Mesenteric fat pad (tissue), 1 donor: ENCODE measurements around the gene ADORA2A. TPM values are rescaled to one million over a fixed set of nuclear protein-coding genes. Genes with fewer than 3 reads are reported as not detected.
"Not testable (repeated sequence)": the region's sequence is repeated elsewhere in the genome, so short reads cannot be mapped to it uniquely, and the experiment has no call there.

Experiments used
- DNase-seq: peaks from one replicate; pipeline ENCODE4 v3.0.0-alpha.2; 2020; ENCODE audit warnings: low spot score
- total RNA-seq: library from RNA; stranded (reverse); fragmentation: NEBNext Ultra II Directional; extraction: Animal tissue kit (Norgen Biotek cat#: 25700); gene quantifications from one replicate; pipeline ENCODE4 v1.2.1, GENCODE V29; 2021
- donor health status: DM: yes; HTN: yes; CAD: no.

The ADORA2A gene
- total RNA-seq, 1 donor from 2014 or later = 2.6 TPM

DNA sequence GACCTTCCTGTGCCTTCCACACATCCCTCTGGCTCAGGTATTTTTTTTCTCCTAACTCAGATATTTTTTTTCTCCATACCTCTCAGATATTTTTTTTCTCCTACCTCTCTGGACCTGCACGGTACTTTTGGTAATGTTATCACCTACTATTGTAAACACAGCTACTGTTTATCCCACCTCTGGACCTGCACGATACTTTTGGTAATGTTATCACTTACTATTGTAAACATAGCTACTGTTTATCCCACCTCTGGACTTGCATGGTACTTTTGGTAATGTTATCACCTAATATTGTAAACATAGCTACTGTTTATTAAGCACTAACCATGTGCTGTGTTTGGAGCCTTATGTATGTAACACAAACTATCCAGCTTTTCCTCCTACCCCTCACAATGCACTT, 55.6 kb downstream of the ADORA2A start:
- DNase-seq = no peak

DNA sequence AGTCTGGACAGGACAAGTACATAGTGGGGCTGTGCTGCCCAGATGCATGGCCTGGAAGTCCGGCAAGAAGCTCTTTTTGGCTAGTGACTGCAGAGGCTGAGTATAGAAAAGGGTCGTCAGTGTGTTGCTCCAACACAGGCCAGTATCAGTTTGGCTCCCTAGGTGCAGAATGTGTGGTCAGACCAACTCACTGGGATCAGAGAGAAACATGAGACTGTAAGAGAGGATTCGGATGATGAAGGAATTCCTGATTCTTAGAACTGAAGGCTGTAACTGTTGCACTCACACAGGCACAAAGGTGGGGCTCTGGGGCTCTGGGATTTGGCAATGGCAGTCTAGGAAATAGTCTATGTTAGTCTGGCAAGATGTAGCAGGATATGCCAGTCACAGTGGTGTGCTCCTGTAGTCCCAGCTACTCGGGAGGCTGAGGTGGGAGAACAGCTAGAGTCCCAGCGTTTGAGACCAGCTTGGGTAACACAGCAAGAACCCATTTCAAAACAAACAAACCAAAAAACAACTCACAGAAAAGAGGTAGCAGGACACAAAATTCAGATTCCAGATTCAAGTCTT, 56.7 kb downstream of the ADORA2A start:
- DNase-seq = no peak

DNA sequence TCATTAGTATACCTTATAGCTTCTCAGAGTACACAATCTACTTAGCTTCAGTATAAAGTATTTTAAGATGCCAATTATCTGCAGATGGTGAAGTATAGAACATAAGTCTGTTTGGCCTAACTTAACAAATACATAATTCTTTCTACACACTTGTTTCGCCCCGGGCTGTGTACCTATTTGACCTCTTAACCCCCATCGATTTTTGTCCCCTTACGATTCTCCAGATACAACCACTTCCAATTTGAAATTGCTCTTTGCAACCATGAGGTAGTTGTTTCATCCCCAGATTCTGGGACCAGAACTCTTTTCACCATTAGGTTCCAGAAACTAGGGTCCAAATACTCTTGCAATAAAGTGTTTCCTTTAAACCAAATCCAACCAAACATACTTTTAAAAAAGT, 57.8 kb downstream of the ADORA2A start:
- DNase-seq = no peak

DNA sequence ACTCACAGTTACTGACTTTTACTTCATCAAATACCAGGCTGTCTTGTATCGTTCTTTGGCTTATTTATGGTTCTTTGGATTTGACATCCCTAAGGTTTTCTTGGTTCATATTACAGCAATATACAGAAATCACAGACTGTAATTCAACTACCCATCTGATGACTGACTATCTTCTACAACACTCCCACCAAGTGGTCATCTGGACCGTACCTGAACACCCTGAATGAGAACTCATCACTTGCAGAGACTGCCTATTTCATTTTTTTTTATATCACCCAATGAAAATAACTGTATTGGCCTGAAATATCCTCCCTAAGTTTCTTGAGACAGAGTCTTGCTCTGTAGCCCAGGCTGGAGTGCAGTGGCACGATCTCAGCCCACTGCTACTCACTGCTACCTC, 58.2 kb downstream of the ADORA2A start:
- no peak for DNase-seq

DNA sequence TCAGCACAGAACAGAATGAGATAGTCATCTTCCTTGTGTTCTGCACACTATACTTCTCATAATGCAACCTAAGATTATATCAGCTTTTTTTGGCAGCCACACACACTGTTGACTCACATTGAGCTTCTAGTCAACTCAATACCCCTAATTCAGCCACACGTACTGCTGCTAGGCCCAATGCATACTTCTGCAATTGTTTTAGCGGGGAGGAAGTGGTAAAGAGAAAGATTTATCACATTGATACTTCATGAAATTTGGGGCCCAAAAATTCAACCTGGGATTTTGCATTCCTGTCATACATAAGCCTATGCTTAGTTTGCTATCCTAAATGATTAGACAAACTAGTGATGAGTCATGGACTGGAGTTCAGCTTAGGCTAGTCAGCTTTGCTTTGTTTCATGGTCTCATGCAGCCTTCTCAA, 59.1 kb downstream of the ADORA2A start:
- no peak for DNase-seq

DNA sequence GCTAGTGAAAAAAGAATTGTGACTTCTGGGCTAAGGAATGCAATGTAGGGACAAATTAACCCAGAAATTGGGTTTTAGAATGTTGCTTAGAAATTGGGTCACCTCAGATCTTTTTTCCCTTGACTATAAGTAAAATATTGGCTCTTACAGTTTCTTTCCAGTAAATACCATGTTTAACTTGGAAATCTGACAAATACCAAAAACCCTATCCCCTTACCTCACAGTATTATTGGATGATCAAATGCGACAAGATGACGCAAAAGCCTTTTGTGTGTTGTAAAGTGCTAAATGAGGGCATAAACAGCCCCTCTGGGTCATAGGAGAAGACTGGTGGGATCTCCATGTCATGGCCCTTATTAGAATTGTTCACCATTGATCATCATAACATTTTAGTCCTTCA, 61.6 kb downstream of the ADORA2A start:
- DNase-seq = no peak

DNA sequence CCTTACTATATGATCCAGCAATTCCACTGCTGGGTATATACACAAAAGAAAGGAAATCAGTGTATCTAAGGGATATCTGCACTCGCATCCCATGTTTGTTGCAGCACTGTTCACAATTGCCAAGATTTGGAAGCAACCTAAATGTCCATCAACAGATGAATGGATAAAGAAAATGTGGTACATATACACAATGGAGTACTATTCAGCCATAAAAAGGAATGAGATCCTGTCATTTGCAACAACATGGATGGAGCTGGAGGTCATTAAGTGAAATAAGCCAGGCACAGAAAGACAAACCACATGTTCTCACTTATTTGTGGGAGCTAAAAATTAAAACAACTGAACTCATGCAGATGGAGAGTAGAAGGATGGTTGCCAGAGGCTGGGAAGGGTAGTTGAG, 62.0 kb downstream of the ADORA2A start:
- DNase-seq = not testable (repeated sequence)

Other genes with a start within 250 kb of the ADORA2A start
- gene SUSD2, start 246.1 kb upstream of the ADORA2A start, total RNA-seq = 5.9 TPM
- gene GGT5, start 182.5 kb upstream of the ADORA2A start, total RNA-seq = 45.4 TPM
- 69.2 TPM for gene SPECC1L, start 156.8 kb upstream of the ADORA2A start, total RNA-seq
- 0.32 TPM for gene UPB1, start 67.7 kb downstream of the ADORA2A start, total RNA-seq
- 130 TPM for gene GUCD1, start 127.5 kb downstream of the ADORA2A start, total RNA-seq
- 51.5 TPM for gene SNRPD3, start 128.4 kb downstream of the ADORA2A start, total RNA-seq
- 6.0 TPM for gene LRRC75B, start 165.5 kb downstream of the ADORA2A start, total RNA-seq
- gene GGT1, start 175.6 kb downstream of the ADORA2A start, total RNA-seq = 4.0 TPM